Mesodermal cell (in vitro differentiated cells): ENCODE measurements around the gene CNGB1.

Experiments
- H3K27ac ChIP-seq: 2 replicates; pipeline ENCODE4 v1.7.0; 2013; ENCODE audit warnings: mild to moderate bottlenecking, low read depth, low read length, moderate library complexity; ENCODE audit not compliant: severe bottlenecking
- H3K36me3 ChIP-seq: 2 replicates; pipeline ENCODE4 v1.7.1; 2013; ENCODE audit warnings: mild to moderate bottlenecking, low read length, moderate library complexity; ENCODE audit not compliant: control insufficient read depth, insufficient read depth
- H3K4me1 ChIP-seq: one replicate; pipeline ENCODE4 v1.7.1; 2013; ENCODE audit warnings: mild to moderate bottlenecking, low read length; ENCODE audit not compliant: insufficient read depth, control insufficient read depth, poor library complexity, severe bottlenecking
- H3K4me3 ChIP-seq: 2 replicates; pipeline ENCODE4 v1.7.0; 2013; ENCODE audit warnings: low read length, control low read depth, mild to moderate bottlenecking; ENCODE audit not compliant: insufficient read depth, poor library complexity, severe bottlenecking; ENCODE audit errors: extremely low read depth
- H3K9me3 ChIP-seq: 2 replicates; pipeline ENCODE4 v1.7.1; 2013; ENCODE audit warnings: mild to moderate bottlenecking, low read length, moderate library complexity; ENCODE audit not compliant: control insufficient read depth
- WGBS, 2 experiments: methylation state at CpG; one replicate each; pipeline ENCODE4 v1.1.5; 2013; ENCODE audit warnings: missing lambda C conversion rate in 2 of 2; ENCODE audit not compliant: insufficient coverage in 2 of 2; 5-methylcytosine and 5-hydroxymethylcytosine counted together

CNGB1 gene

GRCh38 chr16:57888128-57888527 lies 82.8 kb downstream of the CNGB1 start:
- Histone ChIP-seq H3K36me3 (no peaks in the 10 kb centered on the region), H3K9me3 (no peaks in the 10 kb centered on the region), H3K4me1 (peaks cover 3% of the 10 kb centered on the region), H3K4me3 (no peak overlapping the region), H3K27ac (no peak overlapping the region)
- WGBS, 2 experiments, result 91 to 92% methylated on average over 5 of the region's 5 CpGs

GRCh38 chr16:57887711-57888110 lies 83.2 kb downstream of the CNGB1 start:
- 94 to 97% methylated on average over 12 to 14 of the region's 14 CpGs for WGBS, 2 experiments
- H3K9me3 ChIP-seq, result no peaks in the 10 kb centered on the region
- H3K27ac ChIP-seq, result no peak overlapping the region
- H3K36me3 ChIP-seq, result no peaks in the 10 kb centered on the region
- peaks cover 3% of the 10 kb centered on the region for H3K4me1 ChIP-seq
- no peak overlapping the region for H3K4me3 ChIP-seq

GRCh38 chr16:57886427-57886826 lies 84.5 kb downstream of the CNGB1 start:
- peaks cover 3% of the 10 kb centered on the region for H3K4me1 ChIP-seq
- no peaks in the 10 kb centered on the region for H3K36me3 ChIP-seq
- H3K4me3 ChIP-seq, result no peak overlapping the region
- WGBS, 2 experiments, result 89% methylated on average over 1 of the region's 1 CpG; no CpG with 5 or more reads in 1 of the 2 experiments
- no peaks in the 10 kb centered on the region for H3K9me3 ChIP-seq
- H3K27ac ChIP-seq, result no peak overlapping the region

GRCh38 chr16:57884655-57885133 lies 86.2 kb downstream of the CNGB1 start:
- Histone ChIP-seq H3K4me1 (peaks cover 3% of the 10 kb centered on the region), H3K36me3 (no peaks in the 10 kb centered on the region)
- WGBS, 2 experiments, result 76 to 78% methylated on average over 5 to 7 of the region's 7 CpGs

GRCh38 chr16:57883953-57884654 lies 86.8 kb downstream of the CNGB1 start:
- H3K4me1 ChIP-seq, result peaks cover 3% of the 10 kb centered on the region
- 90 to 95% methylated on average over 40 to 41 of the region's 51 CpGs for WGBS, 2 experiments
- no peak overlapping the region for H3K4me3 ChIP-seq
- H3K9me3 ChIP-seq, result no peaks in the 10 kb centered on the region
- H3K36me3 ChIP-seq, result no peaks in the 10 kb centered on the region
- H3K27ac ChIP-seq, result no peak overlapping the region

More at GRCh38 chr16:57884655-57885133, 86.2 kb downstream of the CNGB1 start:
- Histone ChIP-seq H3K27ac (no peak overlapping the region), H3K9me3 (no peaks in the 10 kb centered on the region), H3K4me3 (no peak overlapping the region)

- H3K36me3 ChIP-seq, result no peaks in the 10 kb centered on the region
- H3K4me3 ChIP-seq, result no peak overlapping the region
- WGBS, 2 experiments, result 86 to 100% methylated on average over 1 to 2 of the region's 4 CpGs
- H3K4me1 ChIP-seq, result peaks cover 3% of the 10 kb centered on the region
- no peak overlapping the region for H3K27ac ChIP-seq
- no peaks in the 10 kb centered on the region for H3K9me3 ChIP-seq
These were observed 87.4 kb downstream of the CNGB1 start for GRCh38 chr16:57883480-57883879.

- no peak overlapping the region for H3K4me3 ChIP-seq
- H3K27ac ChIP-seq, result no peak overlapping the region
- H3K36me3 ChIP-seq, result no peaks in the 10 kb centered on the region
- H3K4me1 ChIP-seq, result peaks cover 3% of the 10 kb centered on the region
- WGBS, 2 experiments, result 51 to 64% methylated on average over 4 to 6 of the region's 7 CpGs
- H3K9me3 ChIP-seq, result no peaks in the 10 kb centered on the region
These were observed 88.1 kb downstream of the CNGB1 start for GRCh38 chr16:57882792-57883191.

- Histone ChIP-seq H3K27ac (no peak overlapping the region), H3K4me3 (no peak overlapping the region), H3K36me3 (no peaks in the 10 kb centered on the region), H3K4me1 (peaks cover 3% of the 10 kb centered on the region), H3K9me3 (no peaks in the 10 kb centered on the region)
- WGBS, 2 experiments, result no CpG with 5 or more reads among the region's 2 CpGs
These were observed 88.7 kb downstream of the CNGB1 start for GRCh38 chr16:57882206-57882605.

GRCh38 chr16:57878586-57878985 lies 92.3 kb downstream of the CNGB1 start:
- WGBS, 2 experiments, result 86 to 88% methylated on average over 2 of the region's 3 CpGs
- Histone ChIP-seq H3K36me3 (no peaks in the 10 kb centered on the region), H3K4me3 (no peak overlapping the region), H3K4me1 (no peaks in the 10 kb centered on the region), H3K9me3 (no peaks in the 10 kb centered on the region), H3K27ac (no peak overlapping the region)

GRCh38 chr16:57876210-57876609 lies 94.7 kb downstream of the CNGB1 start:
- 90 to 100% methylated on average over 1 to 2 of the region's 4 CpGs for WGBS, 2 experiments

GRCh38 chr16:57875347-57875746 lies 95.6 kb downstream of the CNGB1 start:
- 81 to 86% methylated on average over 5 of the region's 5 CpGs for WGBS, 2 experiments
- Histone ChIP-seq H3K4me3 (no peak overlapping the region), H3K4me1 (no peaks in the 10 kb centered on the region), H3K9me3 (no peaks in the 10 kb centered on the region), H3K27ac (no peak overlapping the region), H3K36me3 (no peaks in the 10 kb centered on the region)

More at GRCh38 chr16:57876210-57876609, 94.7 kb downstream of the CNGB1 start:
- Histone ChIP-seq H3K36me3 (no peaks in the 10 kb centered on the region), H3K27ac (no peak overlapping the region), H3K4me3 (no peak overlapping the region), H3K9me3 (no peaks in the 10 kb centered on the region), H3K4me1 (no peaks in the 10 kb centered on the region)
